OCI-LY1 (cell line): ENCODE data around the gene ZNF319.

ENCODE experiments used
- EZH2 ChIP-seq: fragments of 200-600 bp; sonication (generic), shearing (Covaris generic); IDR thresholded peaks from 2 replicates; pipeline ENCODE4 v1.8.0; 2017; ENCODE audit warnings: borderline replicate concordance, mixed run types, mild to moderate bottlenecking, antibody characterized with exemption, low read length, moderate library complexity, mixed read lengths
- TF ChIP-seq, protein P1 (sequence below): fragments of 200-600 bp; sonication (generic), shearing (Covaris generic); IDR thresholded peaks from 2 replicates; pipeline ENCODE4 v1.5.1; 2017; ENCODE audit warnings: mild to moderate bottlenecking, antibody characterized with exemption, low read length, moderate library complexity, mixed read lengths

DNA sequence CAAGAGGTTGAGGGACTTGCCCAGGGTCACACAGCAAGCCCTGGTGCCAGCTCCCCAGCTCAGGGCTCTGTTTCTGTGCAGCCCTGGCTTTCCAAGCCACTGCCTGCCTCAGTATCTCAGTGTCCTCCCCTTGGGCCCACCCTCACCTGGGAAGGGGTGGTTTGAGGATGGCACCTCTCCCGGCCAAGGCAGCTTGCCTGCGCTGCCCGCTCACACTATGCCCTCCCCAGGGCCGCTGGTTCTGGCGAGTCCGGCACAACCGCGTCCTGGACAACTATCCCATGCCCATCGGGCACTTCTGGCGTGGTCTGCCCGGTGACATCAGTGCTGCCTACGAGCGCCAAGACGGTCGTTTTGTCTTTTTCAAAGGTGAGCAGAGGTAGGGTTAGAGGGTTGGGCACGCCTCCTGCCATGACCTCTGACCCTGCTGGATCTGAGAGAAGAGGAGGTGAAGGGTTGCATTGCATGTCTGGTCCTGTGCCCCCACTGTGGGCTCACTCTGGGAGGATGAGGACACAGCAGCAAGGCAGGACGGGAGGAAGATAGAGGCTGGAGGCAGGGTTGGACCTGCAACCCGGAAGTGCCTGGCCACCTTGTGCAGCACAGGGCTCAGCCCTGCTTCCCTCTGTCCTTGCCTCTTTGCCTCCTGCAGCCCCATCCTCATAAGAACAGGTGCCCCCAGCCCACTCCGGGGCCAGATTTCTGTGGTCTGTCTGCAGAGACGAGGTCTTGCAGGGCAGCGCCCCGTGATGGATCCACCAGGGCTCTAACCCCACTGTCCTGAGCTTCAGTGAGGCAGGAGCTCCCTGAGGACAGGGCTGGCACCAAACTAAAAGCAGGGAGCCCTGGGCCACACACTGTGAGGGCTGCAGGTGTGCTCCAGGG, 41.8 kb upstream of the ZNF319 start:
- TF ChIP-seq, protein P1, sequence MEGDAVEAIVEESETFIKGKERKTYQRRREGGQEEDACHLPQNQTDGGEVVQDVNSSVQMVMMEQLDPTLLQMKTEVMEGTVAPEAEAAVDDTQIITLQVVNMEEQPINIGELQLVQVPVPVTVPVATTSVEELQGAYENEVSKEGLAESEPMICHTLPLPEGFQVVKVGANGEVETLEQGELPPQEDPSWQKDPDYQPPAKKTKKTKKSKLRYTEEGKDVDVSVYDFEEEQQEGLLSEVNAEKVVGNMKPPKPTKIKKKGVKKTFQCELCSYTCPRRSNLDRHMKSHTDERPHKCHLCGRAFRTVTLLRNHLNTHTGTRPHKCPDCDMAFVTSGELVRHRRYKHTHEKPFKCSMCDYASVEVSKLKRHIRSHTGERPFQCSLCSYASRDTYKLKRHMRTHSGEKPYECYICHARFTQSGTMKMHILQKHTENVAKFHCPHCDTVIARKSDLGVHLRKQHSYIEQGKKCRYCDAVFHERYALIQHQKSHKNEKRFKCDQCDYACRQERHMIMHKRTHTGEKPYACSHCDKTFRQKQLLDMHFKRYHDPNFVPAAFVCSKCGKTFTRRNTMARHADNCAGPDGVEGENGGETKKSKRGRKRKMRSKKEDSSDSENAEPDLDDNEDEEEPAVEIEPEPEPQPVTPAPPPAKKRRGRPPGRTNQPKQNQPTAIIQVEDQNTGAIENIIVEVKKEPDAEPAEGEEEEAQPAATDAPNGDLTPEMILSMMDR: no peak
- TF ChIP-seq EZH2: no peak
